Astrocyte (in vitro differentiated cells and primary cell): Measurements from ENCODE around the gene RNFT2.

Source experiments
- CTCF ChIP-seq: IDR thresholded peaks from 2 replicates; pipeline ENCODE4 v1.5.1; 2011; ENCODE audit warnings: low read depth, mild to moderate bottlenecking, inconsistent platforms, low read length, moderate library complexity; ENCODE audit not compliant: insufficient read depth
- EZH2 ChIP-seq: IDR thresholded peaks from 2 replicates; pipeline ENCODE4 v1.6.1; 2012; ENCODE audit warnings: mild to moderate bottlenecking, low read length, inconsistent platforms; ENCODE audit not compliant: insufficient read depth

GRCh38 chr12:116818948-116819832 lies 81.1 kb downstream of the RNFT2 start:
- TF ChIP-seq CTCF (no peak), EZH2 (no peak)
